ENCODE data around the gene EDAR.

Gene EDAR

GRCh38 chr2:108988796-108989713 is at the start of gene EDAR:
Gene EDAR, minus strand, starts transcription at chr2:108989220. Its CDS starts 58,206 bp downstream, at chr2:108931014.
- peak; percentile 35 for DNase-seq (ENCODE audit: low read depth)

GRCh38 chr2:109033171-109033570 is 44.2 kb upstream of the EDAR start:
- DNase-seq (ENCODE audit: low read depth) = no peak

- DNase-seq (ENCODE audit: low read depth) = peak; percentile 28
Observed at GRCh38 chr2:109032229-109032820, 43.3 kb upstream of the EDAR start.

- DNase-seq (ENCODE audit: low read depth) = peak; percentile 59
Observed at GRCh38 chr2:109031476-109032228, 42.6 kb upstream of the EDAR start.

GRCh38 chr2:109030870-109031475 is 42.0 kb upstream of the EDAR start:
- DNase-seq (ENCODE audit: low read depth) = peak; percentile 26

- DNase-seq (ENCODE audit: low read depth) = no peak
Observed at GRCh38 chr2:109029490-109030201, 40.6 kb upstream of the EDAR start.

- DNase-seq (ENCODE audit: low read depth) = no peak
Observed at GRCh38 chr2:109028738-109029489, 39.9 kb upstream of the EDAR start.

GRCh38 chr2:109028277-109028676 is 39.3 kb upstream of the EDAR start:
- DNase-seq (ENCODE audit: low read depth) = no peak

GRCh38 chr2:109027702-109028101 is 38.7 kb upstream of the EDAR start:
- no peak for DNase-seq (ENCODE audit: low read depth)

GRCh38 chr2:109024477-109024876 is 35.5 kb upstream of the EDAR start:
- no peak for DNase-seq (ENCODE audit: low read depth)

GRCh38 chr2:109021895-109022300 is 32.9 kb upstream of the EDAR start:
- no peak for DNase-seq (ENCODE audit: low read depth)

GRCh38 chr2:109020217-109020637 is 31.2 kb upstream of the EDAR start:
- no peak for DNase-seq (ENCODE audit: low read depth)

- no peak for DNase-seq (ENCODE audit: low read depth)
Observed at GRCh38 chr2:109018452-109018851, 29.4 kb upstream of the EDAR start.

GRCh38 chr2:109017017-109017416 is 28.0 kb upstream of the EDAR start:
- DNase-seq (ENCODE audit: low read depth) = no peak

GRCh38 chr2:109016376-109016775 is 27.4 kb upstream of the EDAR start:
- DNase-seq (ENCODE audit: low read depth) = no peak

- no peak for DNase-seq (ENCODE audit: low read depth)
Observed at GRCh38 chr2:109014476-109014875, 25.5 kb upstream of the EDAR start.

- no peak for DNase-seq (ENCODE audit: low read depth)
Observed at GRCh38 chr2:109013051-109013450, 24.0 kb upstream of the EDAR start.

GRCh38 chr2:109009920-109010610 is 21.0 kb upstream of the EDAR start:
- DNase-seq (ENCODE audit: low read depth) = no peak

GRCh38 chr2:109006971-109007370 is 18.0 kb upstream of the EDAR start:
- no peak for DNase-seq (ENCODE audit: low read depth)

- no peak for DNase-seq (ENCODE audit: low read depth)
Observed at GRCh38 chr2:109005686-109006204, 16.7 kb upstream of the EDAR start.

Measured in activated T-cell treated with anti-CD3 and anti-CD28 coated beads for 1 hour (primary cell).